Skeletal muscle tissue (tissue), 4 donors: ENCODE measurements around the gene TRDN. TPM values are rescaled to one million over a fixed set of nuclear protein-coding genes. Genes with fewer than 3 reads are reported as not detected.
A peak's percentile ranks its signal among the peaks of the same experiment; 100 is the strongest.

Experiments
- H3K27ac ChIP-seq: one replicate; pipeline ENCODE4 v1.7.0; 2013; ENCODE audit warnings: mild to moderate bottlenecking, low read depth, low read length, inconsistent platforms
- H3K27me3 ChIP-seq, 3 donors: one replicate each; pipeline ENCODE4 v1.7.0; 2013; ENCODE audit warnings: low read length in 3 of 3; ENCODE audit not compliant: control insufficient read depth in 3 of 3, insufficient read depth in 3 of 3
- H3K36me3 ChIP-seq, 3 donors: one replicate each; pipeline ENCODE4 v1.7.0; 2013; ENCODE audit warnings: low read length in 3 of 3; ENCODE audit not compliant: control insufficient read depth in 3 of 3, insufficient read depth in 3 of 3
- H3K4me1 ChIP-seq, 3 donors: one replicate each; pipeline ENCODE4 v1.7.0; 2013; ENCODE audit warnings: low read length in 3 of 3, mild to moderate bottlenecking in 3 of 3; ENCODE audit not compliant: control insufficient read depth in 3 of 3, insufficient read depth in 3 of 3
- H3K4me3 ChIP-seq, 3 donors: one replicate each; pipeline ENCODE4 v1.7.0; 2013; ENCODE audit warnings: low read length in 3 of 3
- H3K9ac ChIP-seq, 3 donors: one replicate each; pipeline ENCODE4 v1.7.0; 2013; ENCODE audit warnings: low read length in 3 of 3, mild to moderate bottlenecking in 3 of 3, moderate library complexity in 2 of 3, low read depth in 1 of 3
- H3K9me3 ChIP-seq, 3 donors: one replicate each; pipeline ENCODE4 v1.7.0; 2013; ENCODE audit warnings: low read length in 3 of 3; ENCODE audit not compliant: control insufficient read depth in 3 of 3
- total RNA-seq: library from RNA; depleted of rRNA; stranded (reverse); fragments of >200 nt; gene quantifications from one replicate; pipeline ENCODE4 v1.2.3, GENCODE V29; 2014
- donor health status: Osteomylitis.

The TRDN gene
- total RNA-seq, 1 donor from 2014 or later = 73.1 TPM

- no peak overlapping the region for H3K4me3 ChIP-seq
- no peak overlapping the region for H3K27ac ChIP-seq
- H3K27me3 ChIP-seq = no peaks in the 10 kb centered on the region
- H3K4me1 ChIP-seq = no peaks in the 10 kb centered on the region
- H3K9me3 ChIP-seq = no peaks in the 10 kb centered on the region
- H3K36me3 ChIP-seq = peaks cover 2 to 4% (median 3%) of the 10 kb centered on the region in 3 donors
- no peak overlapping the region for H3K9ac ChIP-seq
Measured at GRCh38 chr6:123352705-123353104, 284.0 kb downstream of the TRDN start.

- H3K4me3 ChIP-seq = no peak overlapping the region
- H3K27me3 ChIP-seq = no peaks in the 10 kb centered on the region
- no peaks in the 10 kb centered on the region for H3K4me1 ChIP-seq
- H3K27ac ChIP-seq = no peak overlapping the region
- H3K9me3 ChIP-seq = no peaks in the 10 kb centered on the region
- no peak overlapping the region for H3K9ac ChIP-seq
- peaks cover 2 to 5% (median 3%) of the 10 kb centered on the region in 3 donors for H3K36me3 ChIP-seq
Measured at GRCh38 chr6:123352279-123352678, 284.5 kb downstream of the TRDN start.

GRCh38 chr6:123343836-123344235 lies 292.9 kb downstream of the TRDN start:
- no peak overlapping the region for H3K4me3 ChIP-seq
- peaks cover 0 to 1% (median 0%) of the 10 kb centered on the region in 3 donors for H3K36me3 ChIP-seq
- H3K4me1 ChIP-seq = peaks cover 0 to 3% (median 0%) of the 10 kb centered on the region in 3 donors
- no peak overlapping the region for H3K27ac ChIP-seq
- no peaks in the 10 kb centered on the region for H3K9me3 ChIP-seq
- no peaks in the 10 kb centered on the region for H3K27me3 ChIP-seq
- H3K9ac ChIP-seq = no peak overlapping the region

GRCh38 chr6:123338394-123338793 lies 298.4 kb downstream of the TRDN start:
- peak overlapping the region; percentile 13 for H3K27ac ChIP-seq
- H3K4me3 ChIP-seq = no peak overlapping the region
- H3K9ac ChIP-seq = no peak overlapping the region

GRCh38 chr6:123333000-123333756 lies 303.6 kb downstream of the TRDN start:
- no peaks in the 10 kb centered on the region for H3K9me3 ChIP-seq

More at GRCh38 chr6:123338394-123338793, 298.4 kb downstream of the TRDN start:
- Histone ChIP-seq H3K36me3 (peaks cover 0 to 3% (median 0%) of the 10 kb centered on the region in 3 donors), H3K27me3 (no peaks in the 10 kb centered on the region), H3K4me1 (peaks cover 0 to 3% (median 0%) of the 10 kb centered on the region in 3 donors), H3K9me3 (no peaks in the 10 kb centered on the region)

GRCh38 chr6:123332070-123332469 lies 304.7 kb downstream of the TRDN start:
- Histone ChIP-seq H3K4me1 (no peaks in the 10 kb centered on the region), H3K36me3 (peaks cover 0 to 8% (median 5%) of the 10 kb centered on the region in 3 donors), H3K4me3 (no peak overlapping the region), H3K9ac (no peak overlapping the region), H3K27ac (no peak overlapping the region), H3K9me3 (no peaks in the 10 kb centered on the region), H3K27me3 (no peaks in the 10 kb centered on the region)

More at GRCh38 chr6:123333000-123333756, 303.6 kb downstream of the TRDN start:
- no peak overlapping the region for H3K9ac ChIP-seq
- no peaks in the 10 kb centered on the region for H3K4me1 ChIP-seq
- H3K27ac ChIP-seq = no peak overlapping the region
- H3K4me3 ChIP-seq = no peak overlapping the region
- peaks cover 0 to 8% (median 5%) of the 10 kb centered on the region in 3 donors for H3K36me3 ChIP-seq
- H3K27me3 ChIP-seq = no peaks in the 10 kb centered on the region

- Histone ChIP-seq H3K9ac (no peak overlapping the region), H3K4me1 (no peaks in the 10 kb centered on the region), H3K9me3 (no peaks in the 10 kb centered on the region), H3K27ac (no peak overlapping the region), H3K4me3 (no peak overlapping the region), H3K36me3 (peaks cover 0 to 8% (median 2%) of the 10 kb centered on the region in 3 donors), H3K27me3 (no peaks in the 10 kb centered on the region)
Measured at GRCh38 chr6:123329337-123329736, 307.4 kb downstream of the TRDN start.

- Histone ChIP-seq H3K4me1 (no peaks in the 10 kb centered on the region), H3K27me3 (no peaks in the 10 kb centered on the region), H3K9ac (no peak overlapping the region), H3K36me3 (no peaks in the 10 kb centered on the region), H3K27ac (no peak overlapping the region), H3K9me3 (no peaks in the 10 kb centered on the region), H3K4me3 (no peak overlapping the region)
Measured at GRCh38 chr6:123323452-123324329, 313.1 kb downstream of the TRDN start.

GRCh38 chr6:123321020-123321419 lies 315.7 kb downstream of the TRDN start:
- no peak overlapping the region for H3K27ac ChIP-seq
- H3K27me3 ChIP-seq = no peaks in the 10 kb centered on the region
- no peaks in the 10 kb centered on the region for H3K9me3 ChIP-seq
- no peak overlapping the region for H3K9ac ChIP-seq
- no peaks in the 10 kb centered on the region for H3K4me1 ChIP-seq
- peaks cover 0 to under 1% (median 0%) of the 10 kb centered on the region in 3 donors for H3K36me3 ChIP-seq
- H3K4me3 ChIP-seq = no peak overlapping the region
